ENCODE measurements around the gene SMOC1.

The SMOC1 gene

DNA sequence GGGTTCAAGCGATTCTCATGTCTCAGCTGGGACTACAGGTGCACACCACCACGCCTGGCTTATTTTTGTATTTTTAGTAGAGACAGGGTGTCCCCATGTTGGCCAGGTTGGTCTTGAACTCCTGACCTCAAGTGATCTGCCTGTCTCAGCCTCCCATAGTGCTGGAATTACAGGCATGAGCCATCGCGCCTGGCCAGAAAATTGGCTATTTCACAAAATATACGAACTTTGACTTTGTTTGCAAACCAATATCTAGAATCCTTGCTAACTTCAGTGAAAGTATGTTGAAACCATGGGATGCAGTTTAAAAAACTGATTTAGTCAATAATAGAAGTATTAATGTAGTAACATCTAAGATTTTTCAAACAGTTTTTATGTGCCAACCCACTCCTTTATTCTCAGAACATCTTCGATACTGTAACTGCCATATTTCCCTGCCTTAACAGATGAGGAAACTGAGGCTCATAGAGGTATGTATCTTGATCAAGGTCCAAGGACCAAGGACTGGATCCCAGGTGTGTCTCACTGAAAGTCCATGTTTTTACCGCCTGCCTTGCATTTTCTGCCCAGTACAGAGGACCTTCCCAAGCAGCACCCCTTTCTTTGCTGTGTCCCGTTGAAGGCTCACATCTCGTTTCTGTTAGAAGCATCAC is 54.5 kb downstream of the SMOC1 start:
- TF ChIP-seq TAF1 (IDR thresholded peaks at IDR 0.05; ENCODE audit: borderline replicate concordance, insufficient read depth, low read length) (no peak), REST (IDR thresholded peaks at IDR 0.05; ENCODE audit: insufficient read depth in 1 of 2, low read depth in 2 of 2, low read length in 2 of 2) (no peak)

DNA sequence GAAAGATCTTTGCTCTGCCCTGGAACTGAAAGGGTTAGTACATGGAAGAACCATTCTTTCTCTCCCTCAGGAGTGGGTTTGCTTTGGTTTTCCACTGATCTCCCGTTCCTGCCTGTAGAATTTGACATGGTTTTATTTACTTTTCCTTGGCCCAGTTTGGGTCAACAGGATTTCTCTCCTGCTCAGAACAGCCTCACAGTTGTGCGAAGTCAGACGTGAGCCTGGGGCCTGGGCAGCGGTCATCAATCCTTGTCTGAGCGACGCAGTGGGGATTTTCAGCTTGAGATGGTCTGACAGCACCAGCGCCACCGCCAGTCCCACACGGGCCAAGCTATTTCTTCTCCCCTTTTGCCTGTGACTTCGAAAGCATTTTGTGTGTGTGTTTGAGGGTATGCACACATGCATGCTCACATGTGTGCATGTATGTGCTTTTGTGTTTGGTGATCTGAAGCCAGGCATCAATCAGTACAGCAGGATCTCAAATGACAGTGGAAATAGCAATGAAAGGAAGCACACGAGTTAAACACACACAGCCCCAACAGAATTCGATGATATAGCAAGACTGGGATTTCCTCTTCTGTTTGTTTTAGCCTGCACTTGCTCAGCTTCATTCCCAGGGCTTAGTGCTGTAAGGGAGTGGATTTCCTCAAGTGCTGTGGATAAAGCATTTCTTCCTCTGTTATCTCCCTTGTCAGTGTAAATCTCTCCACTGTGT is 58.3 kb downstream of the SMOC1 start:
- TF ChIP-seq SIN3A (IDR thresholded peaks at IDR 0.05; ENCODE audit: borderline replicate concordance, insufficient read depth, low read length) (no peak), FOXP2 (optimal IDR thresholded peaks at IDR 0.05; ENCODE audit: borderline replicate concordance, extremely low read depth, extremely low read length, insufficient read depth) (no peak), POLR2AphosphoS5 (IDR thresholded peaks at IDR 0.05; ENCODE audit: low read depth, low read length) (no peak), TAF1 (IDR thresholded peaks at IDR 0.05; ENCODE audit: borderline replicate concordance, insufficient read depth, low read length) (no peak), REST (IDR thresholded peaks at IDR 0.05; ENCODE audit: insufficient read depth in 1 of 2, low read depth in 2 of 2, low read length in 2 of 2) (no peak)

DNA sequence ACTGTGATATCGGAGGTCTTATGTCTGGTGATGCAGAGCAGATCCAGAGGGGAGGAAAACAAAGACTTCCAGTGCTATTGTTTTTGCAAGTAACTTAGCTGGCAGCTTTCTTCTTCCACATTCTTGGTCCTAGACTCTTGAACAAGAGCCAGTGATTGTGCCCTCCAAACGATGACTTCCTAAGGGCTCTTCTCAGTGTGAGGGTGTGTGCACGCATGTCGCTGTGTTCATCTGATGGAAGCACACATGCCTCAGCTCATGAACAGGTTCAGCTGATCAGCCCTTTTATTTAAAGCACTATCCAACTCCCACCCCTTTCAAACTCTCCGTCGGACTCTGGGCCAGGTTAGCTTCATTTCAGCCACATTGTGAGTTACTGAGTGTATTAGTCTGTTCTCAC is 59.5 kb downstream of the SMOC1 start:
- TF ChIP-seq TAF1 (IDR thresholded peaks at IDR 0.05; ENCODE audit: borderline replicate concordance, insufficient read depth, low read length) (no peak), SIN3A (IDR thresholded peaks at IDR 0.05; ENCODE audit: borderline replicate concordance, insufficient read depth, low read length) (no peak), REST (IDR thresholded peaks at IDR 0.05; ENCODE audit: insufficient read depth in 1 of 2, low read depth in 2 of 2, low read length in 2 of 2) (no peak), FOXP2 (optimal IDR thresholded peaks at IDR 0.05; ENCODE audit: borderline replicate concordance, extremely low read depth, extremely low read length, insufficient read depth) (no peak), POLR2AphosphoS5 (IDR thresholded peaks at IDR 0.05; ENCODE audit: low read depth, low read length) (no peak)

GRCh38 chr14:69941768-69942742 is 62.8 kb downstream of the SMOC1 start:
- TF ChIP-seq TAF1 (IDR thresholded peaks at IDR 0.05; ENCODE audit: borderline replicate concordance, insufficient read depth, low read length), result no peak
- no peak for TF ChIP-seq FOXP2 (optimal IDR thresholded peaks at IDR 0.05; ENCODE audit: borderline replicate concordance, extremely low read depth, extremely low read length, insufficient read depth)
- no peak for TF ChIP-seq POLR2AphosphoS5 (IDR thresholded peaks at IDR 0.05; ENCODE audit: low read depth, low read length)
- peak; percentile 41 to 76; a peak in 3 of 4 replicates for TF ChIP-seq REST (IDR thresholded peaks at IDR 0.05; ENCODE audit: insufficient read depth in 1 of 2, low read depth in 2 of 2, low read length in 2 of 2)
- TF ChIP-seq SIN3A (IDR thresholded peaks at IDR 0.05; ENCODE audit: borderline replicate concordance, insufficient read depth, low read length), result no peak

Measured in PFSK-1 (cell line).